ENCODE results near the gene CYB5RL.

The CYB5RL gene

DNA sequence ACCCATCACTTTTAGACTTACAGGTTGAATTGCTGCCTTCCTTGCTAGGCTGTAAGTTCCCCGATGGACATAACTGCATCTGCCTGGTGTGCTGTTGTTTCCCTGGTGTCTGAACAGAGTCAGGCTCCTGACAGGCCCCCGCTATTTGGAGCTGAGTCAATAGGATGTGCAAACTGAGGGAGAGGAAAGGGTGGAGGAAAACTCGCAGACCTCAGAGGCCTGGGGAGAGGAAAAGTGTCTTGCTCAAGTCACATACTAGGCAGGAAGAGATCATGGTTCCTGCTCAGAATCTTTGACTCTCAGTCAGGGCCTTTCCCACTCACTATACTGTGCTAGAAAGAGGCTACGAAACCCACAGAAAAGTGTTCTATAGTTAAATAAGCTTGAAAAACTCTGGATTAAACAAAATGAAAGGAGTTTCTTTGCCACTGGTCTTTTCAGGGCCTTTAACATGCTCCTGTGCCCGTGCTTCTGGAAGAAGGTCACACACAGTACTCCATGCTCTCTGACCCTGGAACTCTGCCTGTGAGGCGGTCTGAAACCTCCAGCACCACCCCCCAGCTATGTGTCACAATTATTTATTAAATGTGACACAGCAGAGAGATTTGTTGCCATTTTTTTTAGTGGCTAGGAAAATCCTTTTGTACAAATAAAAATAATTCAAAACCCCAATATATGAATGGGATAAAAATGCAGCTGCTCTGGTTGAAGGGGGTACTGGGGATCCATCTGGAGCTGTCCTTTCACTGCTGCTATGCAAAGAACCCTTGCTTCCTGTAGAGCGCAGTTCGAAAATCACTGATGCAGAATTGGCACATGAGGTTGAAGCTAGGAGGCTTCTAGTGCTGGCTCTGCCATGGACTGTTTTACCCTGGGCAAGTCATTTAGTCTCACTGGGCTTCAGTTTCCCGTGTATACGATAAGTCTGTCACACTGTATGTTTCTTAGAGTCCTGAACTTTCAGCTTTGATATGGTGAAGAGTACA is 26.9 kb downstream of the CYB5RL start:
- no peak for ATAC-seq (ENCODE audit: low read depth)

DNA sequence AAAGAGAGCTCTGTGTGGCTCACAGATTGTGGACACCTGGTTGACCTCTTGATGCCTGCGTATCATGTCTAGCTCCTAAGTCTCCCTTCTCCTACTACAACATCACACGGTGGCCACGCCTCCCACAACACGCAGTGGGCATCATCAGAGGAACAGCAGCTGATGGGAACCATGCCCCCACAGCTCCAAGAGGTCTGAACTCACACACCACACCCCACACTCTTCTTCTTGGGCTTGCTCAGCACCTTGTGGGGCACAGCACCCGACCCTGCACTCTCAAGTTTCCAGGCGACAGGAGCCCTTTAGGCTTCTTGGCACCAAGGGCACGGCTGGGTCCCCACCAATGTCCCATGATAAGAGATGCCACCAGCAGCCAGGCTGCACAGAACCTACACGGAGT is 28.2 kb downstream of the CYB5RL start:
- Histone ChIP-seq H3K9me3 (ENCODE audit: severe bottlenecking) (no peaks in the 10 kb centered on the region), H3K36me3 (ENCODE audit: low read depth) (no peaks in the 10 kb centered on the region), H3K4me1 (ENCODE audit: insufficient read depth, poor library complexity, severe bottlenecking) (peaks cover 15% of the 10 kb centered on the region), H3K4me3 (ENCODE audit: severe bottlenecking) (no peak overlapping the region), H3K27me3 (ENCODE audit: insufficient read depth, poor library complexity, severe bottlenecking) (no peaks in the 10 kb centered on the region), H3K27ac (ENCODE audit: poor library complexity, severe bottlenecking) (no peak overlapping the region)
- no peak for ATAC-seq (ENCODE audit: low read depth)
- TF ChIP-seq, protein P1, sequence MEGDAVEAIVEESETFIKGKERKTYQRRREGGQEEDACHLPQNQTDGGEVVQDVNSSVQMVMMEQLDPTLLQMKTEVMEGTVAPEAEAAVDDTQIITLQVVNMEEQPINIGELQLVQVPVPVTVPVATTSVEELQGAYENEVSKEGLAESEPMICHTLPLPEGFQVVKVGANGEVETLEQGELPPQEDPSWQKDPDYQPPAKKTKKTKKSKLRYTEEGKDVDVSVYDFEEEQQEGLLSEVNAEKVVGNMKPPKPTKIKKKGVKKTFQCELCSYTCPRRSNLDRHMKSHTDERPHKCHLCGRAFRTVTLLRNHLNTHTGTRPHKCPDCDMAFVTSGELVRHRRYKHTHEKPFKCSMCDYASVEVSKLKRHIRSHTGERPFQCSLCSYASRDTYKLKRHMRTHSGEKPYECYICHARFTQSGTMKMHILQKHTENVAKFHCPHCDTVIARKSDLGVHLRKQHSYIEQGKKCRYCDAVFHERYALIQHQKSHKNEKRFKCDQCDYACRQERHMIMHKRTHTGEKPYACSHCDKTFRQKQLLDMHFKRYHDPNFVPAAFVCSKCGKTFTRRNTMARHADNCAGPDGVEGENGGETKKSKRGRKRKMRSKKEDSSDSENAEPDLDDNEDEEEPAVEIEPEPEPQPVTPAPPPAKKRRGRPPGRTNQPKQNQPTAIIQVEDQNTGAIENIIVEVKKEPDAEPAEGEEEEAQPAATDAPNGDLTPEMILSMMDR (IDR thresholded peaks at IDR 0.05; ENCODE audit: poor library complexity, severe bottlenecking): no peak
- no peak for DNase-seq (ENCODE audit: low spot score)

More for the DNA sequence above, 26.9 kb downstream of the CYB5RL start:
- no peaks in the 10 kb centered on the region for H3K27me3 ChIP-seq (ENCODE audit: insufficient read depth, poor library complexity, severe bottlenecking)
- no peak overlapping the region for H3K27ac ChIP-seq (ENCODE audit: poor library complexity, severe bottlenecking)
- no peaks in the 10 kb centered on the region for H3K36me3 ChIP-seq (ENCODE audit: low read depth)
- TF ChIP-seq, protein P1 (IDR thresholded peaks at IDR 0.05; ENCODE audit: poor library complexity, severe bottlenecking): no peak
- no peak for DNase-seq (ENCODE audit: low spot score)
- H3K9me3 ChIP-seq (ENCODE audit: severe bottlenecking): no peaks in the 10 kb centered on the region
- no peak overlapping the region for H3K4me3 ChIP-seq (ENCODE audit: severe bottlenecking)
- peaks cover 5% of the 10 kb centered on the region for H3K4me1 ChIP-seq (ENCODE audit: insufficient read depth, poor library complexity, severe bottlenecking)

DNA sequence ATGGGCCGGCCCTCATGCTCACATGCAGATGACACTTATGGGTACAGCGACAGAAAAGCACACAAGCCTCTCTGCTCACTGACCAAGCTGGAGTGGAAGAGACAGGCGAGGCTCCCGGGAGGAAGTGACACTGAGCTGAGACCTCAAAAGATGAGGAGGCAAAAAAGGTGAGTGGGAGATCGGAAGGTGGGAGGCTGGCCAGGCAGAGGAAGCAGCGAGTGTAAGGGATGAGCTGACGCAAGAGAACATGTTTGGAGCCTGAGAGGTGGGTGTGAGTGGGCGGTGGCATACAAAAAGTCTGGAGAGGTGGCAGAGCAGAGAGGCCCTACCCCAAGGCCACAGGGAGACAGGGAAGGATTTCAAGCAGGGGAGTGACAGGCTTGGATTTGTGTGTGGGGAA is 28.8 kb downstream of the CYB5RL start:
- H3K27ac ChIP-seq (ENCODE audit: poor library complexity, severe bottlenecking): no peak overlapping the region
- H3K4me3 ChIP-seq (ENCODE audit: severe bottlenecking): no peak overlapping the region
- H3K36me3 ChIP-seq (ENCODE audit: low read depth): no peaks in the 10 kb centered on the region
- H3K4me1 ChIP-seq (ENCODE audit: insufficient read depth, poor library complexity, severe bottlenecking): peaks cover 15% of the 10 kb centered on the region
- ATAC-seq (ENCODE audit: low read depth) (no peak), DNase-seq (ENCODE audit: low spot score) (no peak)
- TF ChIP-seq, protein P1 (IDR thresholded peaks at IDR 0.05; ENCODE audit: poor library complexity, severe bottlenecking): no peak
- H3K9me3 ChIP-seq (ENCODE audit: severe bottlenecking): no peaks in the 10 kb centered on the region
- no peaks in the 10 kb centered on the region for H3K27me3 ChIP-seq (ENCODE audit: insufficient read depth, poor library complexity, severe bottlenecking)

DNA sequence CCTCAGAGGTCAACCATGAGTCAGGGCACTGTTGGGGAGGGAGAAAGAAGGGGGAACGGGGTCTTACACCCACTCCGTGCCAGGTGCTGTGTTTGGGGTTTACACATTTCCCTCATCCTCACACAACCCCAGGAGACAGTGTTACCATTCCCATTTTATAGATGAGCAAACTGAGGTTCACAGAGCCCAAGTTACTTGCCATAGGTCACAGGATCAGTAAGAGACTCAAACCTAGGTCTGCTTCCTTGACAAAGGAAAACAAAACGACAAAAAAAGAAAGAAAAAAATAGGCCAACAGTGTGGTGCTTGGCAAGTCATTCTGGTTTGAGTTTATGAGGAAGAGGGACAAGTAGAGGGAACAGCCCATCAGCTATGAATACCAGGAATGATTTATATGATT is 30.8 kb downstream of the CYB5RL start:
- Histone ChIP-seq H3K9me3 (ENCODE audit: severe bottlenecking) (no peaks in the 10 kb centered on the region), H3K27me3 (ENCODE audit: insufficient read depth, poor library complexity, severe bottlenecking) (no peaks in the 10 kb centered on the region), H3K4me3 (ENCODE audit: severe bottlenecking) (no peak overlapping the region), H3K4me1 (ENCODE audit: insufficient read depth, poor library complexity, severe bottlenecking) (peaks cover 15% of the 10 kb centered on the region), H3K36me3 (ENCODE audit: low read depth) (no peaks in the 10 kb centered on the region), H3K27ac (ENCODE audit: poor library complexity, severe bottlenecking) (no peak overlapping the region)
- TF ChIP-seq, protein P1 (IDR thresholded peaks at IDR 0.05; ENCODE audit: poor library complexity, severe bottlenecking): no peak
- DNase-seq (ENCODE audit: low spot score) (no peak), ATAC-seq (ENCODE audit: low read depth) (no peak)
